ENCODE data around the gene RFPL2.

- no peak for TF ChIP-seq PHF21A (CRISPR knock-in tag; IDR thresholded peaks at IDR 0.05)
- no peak for TF ChIP-seq SCMH1 (CRISPR knock-in tag; IDR thresholded peaks at IDR 0.05; ENCODE audit: borderline replicate concordance)
- no peak for TF ChIP-seq POLR2A (IDR thresholded peaks at IDR 0.05; ENCODE audit: insufficient read depth in 1 of 2, low read depth in 2 of 2, low read length in 2 of 2)
- no peak for TF ChIP-seq FOSL2 (CRISPR knock-in tag; IDR thresholded peaks at IDR 0.05)
- TF ChIP-seq, protein P1, sequence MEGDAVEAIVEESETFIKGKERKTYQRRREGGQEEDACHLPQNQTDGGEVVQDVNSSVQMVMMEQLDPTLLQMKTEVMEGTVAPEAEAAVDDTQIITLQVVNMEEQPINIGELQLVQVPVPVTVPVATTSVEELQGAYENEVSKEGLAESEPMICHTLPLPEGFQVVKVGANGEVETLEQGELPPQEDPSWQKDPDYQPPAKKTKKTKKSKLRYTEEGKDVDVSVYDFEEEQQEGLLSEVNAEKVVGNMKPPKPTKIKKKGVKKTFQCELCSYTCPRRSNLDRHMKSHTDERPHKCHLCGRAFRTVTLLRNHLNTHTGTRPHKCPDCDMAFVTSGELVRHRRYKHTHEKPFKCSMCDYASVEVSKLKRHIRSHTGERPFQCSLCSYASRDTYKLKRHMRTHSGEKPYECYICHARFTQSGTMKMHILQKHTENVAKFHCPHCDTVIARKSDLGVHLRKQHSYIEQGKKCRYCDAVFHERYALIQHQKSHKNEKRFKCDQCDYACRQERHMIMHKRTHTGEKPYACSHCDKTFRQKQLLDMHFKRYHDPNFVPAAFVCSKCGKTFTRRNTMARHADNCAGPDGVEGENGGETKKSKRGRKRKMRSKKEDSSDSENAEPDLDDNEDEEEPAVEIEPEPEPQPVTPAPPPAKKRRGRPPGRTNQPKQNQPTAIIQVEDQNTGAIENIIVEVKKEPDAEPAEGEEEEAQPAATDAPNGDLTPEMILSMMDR (CRISPR knock-in tag; IDR thresholded peaks at IDR 0.05) = no peak
- no peak for TF ChIP-seq RAD21 (CRISPR knock-in tag; IDR thresholded peaks at IDR 0.05)
- TF ChIP-seq ZNF605 (CRISPR knock-in tag; IDR thresholded peaks at IDR 0.05) = no peak
- no peak for TF ChIP-seq CEBPB (IDR thresholded peaks at IDR 0.05; ENCODE audit: borderline replicate concordance, low read depth, low read length)
These were observed 1.5 kb downstream of the RFPL2 start for GRCh38 chr22:32203181-32204039.

Data from HepG2 (cell line).